ENCODE data around the gene ERVK3-1.
"Not testable (repeated sequence)": the region's sequence is repeated elsewhere in the genome, so short reads cannot be mapped to it uniquely, and the experiment has no call there.

Gene ERVK3-1

GRCh38 chr19:58305065-58305931 lies at the start of gene ERVK3-1:
Gene ERVK3-1 (plus strand): TSS chr19:58305377. CDS start chr19:58312169, 6,792 bp downstream.
- peak; percentile 83 to 98 for DNase-seq

GRCh38 chr19:58258259-58258658 lies 46.9 kb upstream of the ERVK3-1 start:
- not testable (repeated sequence) for DNase-seq

GRCh38 chr19:58261600-58261967 lies 43.6 kb upstream of the ERVK3-1 start:
- no peak for DNase-seq

GRCh38 chr19:58261968-58262921 lies 42.9 kb upstream of the ERVK3-1 start:
- no peak for DNase-seq

- DNase-seq: no peak
Measured at GRCh38 chr19:58262922-58263296, 42.3 kb upstream of the ERVK3-1 start.

- no peak for DNase-seq
Measured at GRCh38 chr19:58265100-58265499, 40.1 kb upstream of the ERVK3-1 start.

- no peak for DNase-seq
Measured at GRCh38 chr19:58268344-58268743, 36.8 kb upstream of the ERVK3-1 start.

- no peak for DNase-seq
Measured at GRCh38 chr19:58274771-58275201, 30.4 kb upstream of the ERVK3-1 start.

GRCh38 chr19:58275564-58275963 lies 29.6 kb upstream of the ERVK3-1 start:
- DNase-seq: no peak

- no peak for DNase-seq
Measured at GRCh38 chr19:58277197-58277596, 28.0 kb upstream of the ERVK3-1 start.

- no peak for DNase-seq
Measured at GRCh38 chr19:58277748-58278540, 27.2 kb upstream of the ERVK3-1 start.

GRCh38 chr19:58278541-58279041 lies 26.6 kb upstream of the ERVK3-1 start, which contains the start of gene ZNF8:
Gene ZNF8 (plus strand): TSS chr19:58278955. CDS start chr19:58279082, 127 bp downstream.
- peak; percentile 96 to 98 for DNase-seq

GRCh38 chr19:58279042-58279924 lies 25.9 kb upstream of the ERVK3-1 start:
- no peak for DNase-seq

- no peak for DNase-seq
Measured at GRCh38 chr19:58279925-58280316, 25.3 kb upstream of the ERVK3-1 start.

GRCh38 chr19:58284199-58284598 lies 21.0 kb upstream of the ERVK3-1 start:
- no peak for DNase-seq

- no peak for DNase-seq
Measured at GRCh38 chr19:58291943-58292342, 13.2 kb upstream of the ERVK3-1 start.

- DNase-seq: no peak
Measured at GRCh38 chr19:58294743-58295374, 10.3 kb upstream of the ERVK3-1 start.

GRCh38 chr19:58296104-58296503 lies 9.1 kb upstream of the ERVK3-1 start:
- no peak for DNase-seq

- no peak for DNase-seq
Measured at GRCh38 chr19:58300620-58301019, 4.6 kb upstream of the ERVK3-1 start.

GRCh38 chr19:58304255-58304654 lies 922 bp upstream of the ERVK3-1 start:
- DNase-seq: no peak

GRCh38 chr19:58304748-58305064 lies 471 bp upstream of the ERVK3-1 start:
- DNase-seq: no peak

Data from NCI-H187 (cell line).